ENCODE results near the gene SNX3.
"Not testable (repeated sequence)": the region's sequence is repeated elsewhere in the genome, so short reads cannot be mapped to it uniquely, and the experiment has no call there.

Gene SNX3

DNA sequence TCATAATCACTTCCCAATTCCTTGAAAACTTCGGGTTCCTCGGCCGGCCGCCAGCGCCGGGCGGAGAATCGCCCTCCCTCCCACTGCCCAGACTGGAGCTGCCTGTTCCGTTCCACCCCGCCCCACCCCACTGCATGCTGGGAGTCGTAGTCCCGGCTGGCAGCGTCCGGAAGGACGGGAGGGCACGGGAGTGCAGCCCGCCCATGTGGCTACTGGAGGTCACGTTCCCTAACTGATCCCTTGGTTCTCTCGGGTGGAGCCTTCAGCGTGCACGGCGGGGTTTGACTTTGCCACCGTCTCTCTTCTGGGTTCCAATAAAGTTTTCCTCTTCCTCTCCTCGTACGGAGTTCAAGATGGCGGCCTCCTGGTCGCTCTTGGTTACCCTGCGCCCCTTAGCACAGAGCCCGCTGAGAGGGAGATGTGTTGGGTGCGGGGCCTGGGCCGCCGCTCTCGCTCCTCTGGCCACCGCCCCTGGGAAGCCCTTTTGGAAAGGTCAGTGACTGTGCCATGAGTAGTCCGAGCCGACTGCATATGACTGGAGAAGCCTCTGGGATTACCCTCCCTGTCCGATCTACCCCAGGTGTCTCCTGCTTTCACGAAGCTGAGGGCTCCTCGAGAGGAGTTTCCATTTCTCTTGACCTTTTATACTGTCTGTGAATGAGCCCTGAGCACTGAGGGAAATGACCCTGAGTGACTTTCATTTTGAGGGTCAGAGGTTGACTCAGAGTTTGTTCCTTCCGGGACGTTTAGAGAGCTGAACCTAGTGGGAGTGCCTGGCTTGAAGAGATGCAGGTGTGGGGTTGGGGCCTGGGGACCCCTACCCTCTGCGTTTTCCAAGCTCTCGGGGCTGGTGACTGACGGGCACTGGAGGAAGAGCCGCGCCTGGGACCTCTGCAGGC, 34.1 kb upstream of the SNX3 start, which contains the start of gene AFG1L:
Gene AFG1L, plus strand, starts transcription at position 328 of the 899 bp plus-strand sequence. Its CDS starts 26 bp downstream, at position 354.
- ChIA-PET CTCF (interaction anchor here (0.6 to 0.8 kb wide), 3 partner anchors 40 to 45 kb away, joined by 3 to 4 read pairs (median 3); no protein-coding TSS in a partner anchor), POLR2A (ENCODE audit: low non-redundant PET) (no interaction called here)
- H3K27ac ChIP-seq, result peak within 1 kb of the TSS; percentile 94
- peak; percentile 90 for DNase-seq (ENCODE audit: low spot score)
- TF ChIP-seq, protein P1, sequence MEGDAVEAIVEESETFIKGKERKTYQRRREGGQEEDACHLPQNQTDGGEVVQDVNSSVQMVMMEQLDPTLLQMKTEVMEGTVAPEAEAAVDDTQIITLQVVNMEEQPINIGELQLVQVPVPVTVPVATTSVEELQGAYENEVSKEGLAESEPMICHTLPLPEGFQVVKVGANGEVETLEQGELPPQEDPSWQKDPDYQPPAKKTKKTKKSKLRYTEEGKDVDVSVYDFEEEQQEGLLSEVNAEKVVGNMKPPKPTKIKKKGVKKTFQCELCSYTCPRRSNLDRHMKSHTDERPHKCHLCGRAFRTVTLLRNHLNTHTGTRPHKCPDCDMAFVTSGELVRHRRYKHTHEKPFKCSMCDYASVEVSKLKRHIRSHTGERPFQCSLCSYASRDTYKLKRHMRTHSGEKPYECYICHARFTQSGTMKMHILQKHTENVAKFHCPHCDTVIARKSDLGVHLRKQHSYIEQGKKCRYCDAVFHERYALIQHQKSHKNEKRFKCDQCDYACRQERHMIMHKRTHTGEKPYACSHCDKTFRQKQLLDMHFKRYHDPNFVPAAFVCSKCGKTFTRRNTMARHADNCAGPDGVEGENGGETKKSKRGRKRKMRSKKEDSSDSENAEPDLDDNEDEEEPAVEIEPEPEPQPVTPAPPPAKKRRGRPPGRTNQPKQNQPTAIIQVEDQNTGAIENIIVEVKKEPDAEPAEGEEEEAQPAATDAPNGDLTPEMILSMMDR (conservative IDR thresholded peaks at IDR 0.05; ENCODE audit: low read depth), result no peak

- CTCF ChIA-PET, result interaction anchor here (0.6 to 0.8 kb wide), 2 partner anchors 41 to 42 kb away, joined by 3 to 4 read pairs; no protein-coding TSS in a partner anchor
- TF ChIP-seq, protein P1 (conservative IDR thresholded peaks at IDR 0.05; ENCODE audit: low read depth), result no peak
- no peak for DNase-seq (ENCODE audit: low spot score)
- POLR2A ChIA-PET (ENCODE audit: low non-redundant PET), result no interaction called here
- peak overlapping the region; percentile 94 for H3K27ac ChIP-seq
These were observed 33.5 kb upstream of the SNX3 start for GRCh38 chr6:108294297-108294726.

- ChIA-PET CTCF (interaction anchor here (0.7 kb wide), 1 partner anchor 38 kb away, joined by 3 read pairs; no protein-coding TSS in a partner anchor), POLR2A (ENCODE audit: low non-redundant PET) (no interaction called here)
- TF ChIP-seq, protein P1 (conservative IDR thresholded peaks at IDR 0.05; ENCODE audit: low read depth), result no peak
- DNase-seq (ENCODE audit: low spot score), result no peak
- H3K27ac ChIP-seq, result peak overlapping the region; percentile 94
These were observed 32.9 kb upstream of the SNX3 start for GRCh38 chr6:108293527-108294296.

DNA sequence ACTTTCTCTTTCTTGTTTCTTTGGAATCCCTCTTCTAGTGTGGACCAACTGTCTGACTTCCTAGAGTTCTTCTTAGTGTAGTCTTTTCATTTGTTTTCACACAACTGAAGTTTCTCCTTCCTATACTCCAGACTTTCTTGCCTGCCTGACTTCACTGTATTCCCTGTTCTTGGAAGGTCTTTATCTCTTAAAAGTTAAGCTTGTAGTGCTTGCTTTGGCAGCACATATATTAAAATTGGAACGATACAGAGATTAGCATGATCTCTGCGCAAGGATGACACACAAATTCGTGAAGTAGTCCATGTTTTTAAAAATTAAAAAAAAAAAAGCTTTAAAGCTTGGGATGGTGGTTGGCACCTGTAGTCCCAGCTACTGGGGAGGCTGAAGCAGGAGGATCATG, 31.7 kb upstream of the SNX3 start:
- H3K27ac ChIP-seq; POLR2A ChIA-PET (ENCODE audit: low non-redundant PET); DNase-seq (ENCODE audit: low spot score): not testable (repeated sequence)
- CTCF ChIA-PET, result interaction anchor here (0.6 kb wide), 2 partner anchors 37 to 470 kb away, joined by 3 read pairs; no protein-coding TSS in a partner anchor

- no peak for DNase-seq (ENCODE audit: low spot score)
- CTCF ChIA-PET, result no interaction called here
- POLR2A ChIA-PET (ENCODE audit: low non-redundant PET), result no interaction called here
- H3K27ac ChIP-seq, result no peak overlapping the region
- TF ChIP-seq, protein P1 (conservative IDR thresholded peaks at IDR 0.05; ENCODE audit: low read depth), result no peak
These were observed 30.3 kb upstream of the SNX3 start for GRCh38 chr6:108291091-108291490.

- DNase-seq (ENCODE audit: low spot score), result no peak
- H3K27ac ChIP-seq, result no peak overlapping the region
- TF ChIP-seq, protein P1 (conservative IDR thresholded peaks at IDR 0.05; ENCODE audit: low read depth), result no peak
- ChIA-PET POLR2A (ENCODE audit: low non-redundant PET) (no interaction called here), CTCF (no interaction called here)
These were observed 27.9 kb upstream of the SNX3 start for GRCh38 chr6:108288742-108289141.
